Liver (tissue), 3 donors: ENCODE results near the gene MTCH2.

Experiments
- CTCF ChIP-seq: fragments of 150-350 bp; IDR thresholded peaks from 2 replicates; pipeline ENCODE4 v1.5.1; 2017; ENCODE audit warnings: improper control_type of control experiment, low read depth, low read length; ENCODE audit not compliant: missing input control
- EGR1 ChIP-seq, 2 donors: IDR thresholded peaks; 2 replicates each; pipeline ENCODE4 v1.6.1; 2016 to 2018; ENCODE audit warnings: antibody characterized with exemption in 2 of 2, low read depth in 2 of 2
- MAX ChIP-seq: IDR thresholded peaks from 2 replicates; pipeline ENCODE4 v1.6.1; 2016; ENCODE audit warnings: antibody characterized with exemption
- RAD21 ChIP-seq, 2 donors: IDR thresholded peaks; 2 replicates each; pipeline ENCODE4 v1.6.1; 2016; ENCODE audit warnings: antibody characterized with exemption in 2 of 2, mild to moderate bottlenecking in 2 of 2
- REST ChIP-seq: IDR thresholded peaks from 2 replicates; pipeline ENCODE4 v1.6.1; 2016; ENCODE audit warnings: antibody characterized with exemption, mild to moderate bottlenecking
- TAF1 ChIP-seq: conservative IDR thresholded peaks from 2 replicates; pipeline ENCODE4 v1.6.1; 2016; ENCODE audit warnings: antibody characterized with exemption, mild to moderate bottlenecking
- YY1 ChIP-seq: IDR thresholded peaks from 2 replicates; pipeline ENCODE4 v1.6.1; 2016; ENCODE audit warnings: antibody characterized with exemption, mild to moderate bottlenecking
- donor health status: healthy.
- donor health status: healthy.

- TF ChIP-seq YY1 (no peak), TAF1 (no peak), CTCF (no peak), REST (no peak), RAD21 (IDR thresholded peaks at IDR 0.05) (no peak), EGR1 (IDR thresholded peaks at IDR 0.05; ENCODE audit: low read depth in 2 of 2) (no peak), MAX (no peak)
These were observed 64.8 kb downstream of the MTCH2 start for GRCh38 chr11:47577460-47578041.
